Vagina (tissue), 2 donors: ENCODE results near the gene SLC13A3.

Experiments used
- POLR2A ChIP-seq, 2 donors: fragments of 450-650 bp; IDR thresholded peaks; one replicate each; pipeline ENCODE4 v1.6.1; 2017; ENCODE audit warnings: antibody characterized with exemption in 2 of 2, mild to moderate bottlenecking in 2 of 2, moderate library complexity in 2 of 2
- POLR2AphosphoS5 ChIP-seq, 2 donors: sonication (generic); formaldehyde crosslinking; IDR thresholded peaks; one replicate each; pipeline ENCODE4 v1.9.0; 2017; ENCODE audit warnings: antibody characterized with exemption in 2 of 2, mild to moderate bottlenecking in 2 of 2, low read depth in 1 of 2; ENCODE audit not compliant: insufficient read depth in 1 of 2
- TF ChIP-seq, protein P1 (sequence below), 3 experiments: fragments of 450-650 bp in 2 of 3; fragments of 200-600 bp in 1 of 3; sonication (generic) in 1 of 3; IDR thresholded peaks; one replicate each; pipeline ENCODE4 v1.5.1; 2017 to 2019; ENCODE audit warnings: antibody characterized with exemption in 3 of 3, mild to moderate bottlenecking in 2 of 3, moderate library complexity in 2 of 3

DNA sequence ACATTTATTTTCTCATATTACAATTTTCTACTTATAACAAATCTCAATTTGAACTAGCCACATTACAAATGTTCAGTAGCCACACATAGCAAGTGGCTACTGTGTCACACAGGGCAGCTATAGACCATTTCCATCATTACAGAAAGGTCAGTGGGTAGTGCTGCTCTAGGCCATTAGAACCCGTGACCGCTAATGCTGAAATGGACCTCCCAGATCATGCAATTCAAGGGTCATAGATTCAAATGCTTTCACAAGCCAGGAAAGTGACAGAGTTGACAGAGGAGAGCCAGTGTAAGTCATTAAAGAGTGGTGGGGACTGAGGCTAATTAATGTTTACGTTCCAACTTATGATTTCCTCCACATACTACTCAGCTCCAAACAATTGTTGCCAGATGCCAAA is 97.3 kb downstream of the SLC13A3 start:
- TF ChIP-seq, protein P1, sequence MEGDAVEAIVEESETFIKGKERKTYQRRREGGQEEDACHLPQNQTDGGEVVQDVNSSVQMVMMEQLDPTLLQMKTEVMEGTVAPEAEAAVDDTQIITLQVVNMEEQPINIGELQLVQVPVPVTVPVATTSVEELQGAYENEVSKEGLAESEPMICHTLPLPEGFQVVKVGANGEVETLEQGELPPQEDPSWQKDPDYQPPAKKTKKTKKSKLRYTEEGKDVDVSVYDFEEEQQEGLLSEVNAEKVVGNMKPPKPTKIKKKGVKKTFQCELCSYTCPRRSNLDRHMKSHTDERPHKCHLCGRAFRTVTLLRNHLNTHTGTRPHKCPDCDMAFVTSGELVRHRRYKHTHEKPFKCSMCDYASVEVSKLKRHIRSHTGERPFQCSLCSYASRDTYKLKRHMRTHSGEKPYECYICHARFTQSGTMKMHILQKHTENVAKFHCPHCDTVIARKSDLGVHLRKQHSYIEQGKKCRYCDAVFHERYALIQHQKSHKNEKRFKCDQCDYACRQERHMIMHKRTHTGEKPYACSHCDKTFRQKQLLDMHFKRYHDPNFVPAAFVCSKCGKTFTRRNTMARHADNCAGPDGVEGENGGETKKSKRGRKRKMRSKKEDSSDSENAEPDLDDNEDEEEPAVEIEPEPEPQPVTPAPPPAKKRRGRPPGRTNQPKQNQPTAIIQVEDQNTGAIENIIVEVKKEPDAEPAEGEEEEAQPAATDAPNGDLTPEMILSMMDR (IDR thresholded peaks at IDR 0.05) = no peak
- TF ChIP-seq POLR2AphosphoS5 (IDR thresholded peaks at IDR 0.05; ENCODE audit: insufficient read depth in 1 of 2, low read depth in 1 of 2) (no peak), POLR2A (IDR thresholded peaks at IDR 0.05) (no peak)
